Smooth muscle cell (in vitro differentiated cells): Measurements from ENCODE around the gene BCKDHB. TPM values are rescaled to one million over a fixed set of nuclear protein-coding genes. Genes with fewer than 3 reads are reported as not detected.

ENCODE experiments used
- DNase-seq: peaks from one replicate; lab custom pipeline; 2025; ENCODE audit not compliant: unreplicated experiment; lab: John Stamatoyannopoulos, UW
- H2AFZ ChIP-seq: fragments of 200-600 bp; sonication (generic); 2 replicates; pipeline ENCODE4 v1.6.0; 2016; ENCODE audit warnings: antibody characterized with exemption, low read depth, mild to moderate bottlenecking
- H3F3A ChIP-seq: fragments of 200-600 bp; sonication (generic); 2 replicates; pipeline ENCODE4 v1.6.0; 2017; ENCODE audit warnings: antibody characterized with exemption, low read depth
- H3K27ac ChIP-seq: fragments of 200-600 bp; sonication (generic); 2 replicates; pipeline ENCODE4 v1.5.1; 2016; ENCODE audit warnings: low read depth, mild to moderate bottlenecking
- H3K27me3 ChIP-seq: fragments of 200-600 bp; sonication (generic); 2 replicates; pipeline ENCODE4 v1.6.1; 2016; ENCODE audit warnings: low read depth, mild to moderate bottlenecking
- H3K36me3 ChIP-seq: fragments of 200-600 bp; sonication (generic); 2 replicates; pipeline ENCODE4 v1.5.1; 2016; ENCODE audit warnings: low read depth
- H3K4me1 ChIP-seq: fragments of 200-600 bp; sonication (generic); 2 replicates; pipeline ENCODE4 v1.5.1; 2016; ENCODE audit warnings: low read depth
- H3K4me2 ChIP-seq: fragments of 200-600 bp; sonication (generic); 2 replicates; pipeline ENCODE4 v1.6.0; 2016; ENCODE audit warnings: mild to moderate bottlenecking
- H3K4me3 ChIP-seq: fragments of 200-600 bp; sonication (generic); 2 replicates; pipeline ENCODE4 v1.5.1; 2016; ENCODE audit warnings: mild to moderate bottlenecking
- H3K79me2 ChIP-seq: fragments of 200-600 bp; sonication (generic); 2 replicates; pipeline ENCODE4 v1.6.0; 2016; ENCODE audit warnings: low read depth, mild to moderate bottlenecking
- H3K9ac ChIP-seq: fragments of 200-600 bp; sonication (generic); 2 replicates; pipeline ENCODE4 v1.6.0; 2016; ENCODE audit warnings: low read depth
- H3K9me3 ChIP-seq: fragments of 200-600 bp; sonication (generic); replicated peaks from 2 replicates; pipeline ENCODE4 v1.5.1; 2016; ENCODE audit warnings: low read depth
- H4K20me1 ChIP-seq: fragments of 200-600 bp; sonication (generic); 2 replicates; pipeline ENCODE4 v1.6.0; 2016; ENCODE audit warnings: low read depth
- CTCF ChIP-seq: fragments of 200-600 bp; sonication (generic); IDR thresholded peaks from 2 replicates; pipeline ENCODE4 v1.5.1; 2017; ENCODE audit warnings: borderline replicate concordance, mild to moderate bottlenecking, antibody characterized with exemption; ENCODE audit not compliant: insufficient read depth, poor library complexity, severe bottlenecking
- WGBS: methylation state at CpG from one replicate; pipeline ENCODE4 v1.1.7; 2016; ENCODE audit warnings: low lambda C conversion rate; 5-methylcytosine and 5-hydroxymethylcytosine counted together
- polyA plus RNA-seq: library from polyadenylated mRNA; unstranded; fragments of >200 nt; fragmentation: Nextera tagmentation; extraction: Ambion mirVana; gene quantifications from 2 replicates; pipeline ENCODE4 v1.2.1, GENCODE V29; 2016
- total RNA-seq: library from RNA; depleted of rRNA; stranded (reverse); fragments of >200 nt; gene quantifications from 2 replicates; pipeline ENCODE4 v1.2.3, GENCODE V29; 2014

Gene BCKDHB
- total and polyA plus RNA-seq, 2 experiments from 2014 or later = 10.2 to 19.7 TPM

GRCh38 chr6:80319196-80319595 is 212.7 kb downstream of the BCKDHB start:
- H3K27me3 ChIP-seq = no peaks in the 10 kb centered on the region
- H3K79me2 ChIP-seq = no peaks in the 10 kb centered on the region
- no peak overlapping the region for H3K27ac ChIP-seq
- no peak overlapping the region for H3K9ac ChIP-seq
- DNase-seq = no peak
- no peak overlapping the region for H2AFZ ChIP-seq
- H3K4me1 ChIP-seq = peaks cover 11% of the 10 kb centered on the region
- no peak for TF ChIP-seq CTCF
- H3K4me2 ChIP-seq = no peak overlapping the region
- no peaks in the 10 kb centered on the region for H3K9me3 ChIP-seq
- WGBS = 82% methylated on average over 2 of the region's 2 CpGs
- H3K4me3 ChIP-seq = no peak overlapping the region
- H4K20me1 ChIP-seq = no peaks in the 10 kb centered on the region
- no peaks in the 10 kb centered on the region for H3K36me3 ChIP-seq
- H3F3A ChIP-seq = no peaks in the 10 kb centered on the region

GRCh38 chr6:80321011-80321410 is 214.5 kb downstream of the BCKDHB start:
- Histone ChIP-seq H4K20me1 (no peaks in the 10 kb centered on the region), H3K4me1 (peaks cover 10% of the 10 kb centered on the region), H3K9ac (no peak overlapping the region), H3K79me2 (no peaks in the 10 kb centered on the region), H3K27ac (no peak overlapping the region), H3K36me3 (no peaks in the 10 kb centered on the region), H3K4me3 (no peak overlapping the region), H3K4me2 (no peak overlapping the region), H2AFZ (no peak overlapping the region), H3F3A (no peaks in the 10 kb centered on the region), H3K9me3 (no peaks in the 10 kb centered on the region), H3K27me3 (no peaks in the 10 kb centered on the region)
- DNase-seq = no peak
- 93% methylated on average over 2 of the region's 2 CpGs for WGBS
- no peak for TF ChIP-seq CTCF

- DNase-seq = no peak
- Histone ChIP-seq H3K27me3 (no peaks in the 10 kb centered on the region), H3K4me1 (peaks cover 17% of the 10 kb centered on the region), H2AFZ (no peak overlapping the region), H3K4me2 (no peak overlapping the region), H4K20me1 (no peaks in the 10 kb centered on the region), H3K4me3 (no peak overlapping the region), H3F3A (no peaks in the 10 kb centered on the region), H3K27ac (no peak overlapping the region), H3K79me2 (no peaks in the 10 kb centered on the region), H3K9ac (no peak overlapping the region), H3K9me3 (no peaks in the 10 kb centered on the region), H3K36me3 (no peaks in the 10 kb centered on the region)
- no peak for TF ChIP-seq CTCF
- WGBS = 92% methylated on average over 3 of the region's 3 CpGs
Observed at GRCh38 chr6:80325742-80326141, 219.3 kb downstream of the BCKDHB start.

- DNase-seq = no peak
- Histone ChIP-seq H3K27me3 (no peaks in the 10 kb centered on the region), H3K79me2 (no peaks in the 10 kb centered on the region), H2AFZ (no peak overlapping the region), H3K4me1 (peaks cover 31% of the 10 kb centered on the region), H4K20me1 (no peaks in the 10 kb centered on the region), H3K4me2 (no peak overlapping the region), H3F3A (no peaks in the 10 kb centered on the region), H3K36me3 (no peaks in the 10 kb centered on the region), H3K4me3 (no peak overlapping the region), H3K9ac (no peak overlapping the region), H3K27ac (no peak overlapping the region), H3K9me3 (no peaks in the 10 kb centered on the region)
- 90% methylated on average over 1 of the region's 1 CpG for WGBS
- no peak for TF ChIP-seq CTCF
Observed at GRCh38 chr6:80328652-80329051, 222.2 kb downstream of the BCKDHB start.
